PC-3 (cell line): Measurements from ENCODE around the gene ELL2. TPM values are rescaled to one million over a fixed set of nuclear protein-coding genes. Genes with fewer than 3 reads are reported as not detected.

Experiments
- ATAC-seq: fragments of 200-7000 bp; cut with Tn5 transposase; 2 replicates; pipeline ENCODE4 v1.9.1; 2020; ENCODE audit warnings: mild to moderate bottlenecking, moderate library complexity
- BruUV-seq: library from RNA; stranded (reverse); fragments of 400-500 nt; replicated peaks from 2 replicates; lab custom pipeline; 2021; lab: Mats Ljungman, UMichigan
- CTCF ChIA-PET: fragments of 300-600 bp; sonication (Branson Sonifier 250); formaldehyde crosslinking; loops from one replicate; lab custom pipeline; 2022; ENCODE audit warnings: antibody characterized with exemption; lab: Charles Lee
- POLR2A ChIA-PET: fragments of 300-600 bp; sonication (Branson Sonifier 250); formaldehyde crosslinking; loops from one replicate; lab custom pipeline; 2022; ENCODE audit warnings: antibody characterized with exemption; ENCODE audit not compliant: unreplicated experiment; lab: Charles Lee
- DNase-seq: peaks from one replicate; pipeline ENCODE4 v3.0.0-alpha.2; 2015
- H2AFZ ChIP-seq: fragments of 300-600 bp; sonication (generic); 2 replicates; pipeline ENCODE4 v1.6.0; 2016; ENCODE audit warnings: antibody characterized with exemption, low read length
- H3F3A ChIP-seq: fragments of 300-600 bp; sonication (generic); one replicate; pipeline ENCODE4 v1.6.0; 2017; ENCODE audit warnings: antibody characterized with exemption, low read length, control low read depth, mild to moderate bottlenecking; ENCODE audit not compliant: unreplicated experiment
- H3K27ac ChIP-seq: fragments of 300-600 bp; sonication (generic); 2 replicates; pipeline ENCODE4 v1.5.1; 2016; ENCODE audit warnings: mild to moderate bottlenecking, low read length
- H3K27me3 ChIP-seq: fragments of 300-600 bp; sonication (generic); 2 replicates; pipeline ENCODE4 v1.6.1; 2016; ENCODE audit warnings: low read length, mixed read lengths
- H3K36me3 ChIP-seq: fragments of 300-600 bp; sonication (generic); 2 replicates; pipeline ENCODE4 v1.6.1; 2016; ENCODE audit warnings: low read depth, mixed run types, low read length, mixed read lengths
- H3K4me1 ChIP-seq: fragments of 300-600 bp; sonication (generic); 2 replicates; pipeline ENCODE4 v1.5.1; 2016; ENCODE audit warnings: low read length; ENCODE audit not compliant: insufficient read depth
- H3K4me2 ChIP-seq: fragments of 300-600 bp; sonication (generic); 2 replicates; pipeline ENCODE4 v1.6.0; 2016; ENCODE audit warnings: low read length
- H3K4me3 ChIP-seq: fragments of 300-600 bp; sonication (generic); 2 replicates; pipeline ENCODE4 v1.5.1; 2016; ENCODE audit warnings: mild to moderate bottlenecking, low read length, mixed read lengths
- H3K79me2 ChIP-seq: fragments of 300-600 bp; sonication (generic); 2 replicates; pipeline ENCODE4 v1.6.1; 2017; ENCODE audit warnings: low read length, mixed read lengths
- H3K9ac ChIP-seq: fragments of 300-600 bp; sonication (generic); 2 replicates; pipeline ENCODE4 v1.6.0; 2016; ENCODE audit warnings: mild to moderate bottlenecking, low read length
- H3K9me2 ChIP-seq: fragments of 300-600 bp; sonication (generic); replicated peaks from 2 replicates; pipeline ENCODE4 v1.6.1; 2016; ENCODE audit warnings: mixed run types, low read length, mixed read lengths
- H3K9me3 ChIP-seq: fragments of 300-600 bp; sonication (generic); 2 replicates; pipeline ENCODE4 v1.6.1; 2016; ENCODE audit warnings: low read length, mixed read lengths
- H4K20me1 ChIP-seq: fragments of 300-600 bp; sonication (generic); 2 replicates; pipeline ENCODE4 v1.6.1; 2016; ENCODE audit warnings: low read length, mixed read lengths
- CTCF ChIP-seq: fragments of 300-600 bp; sonication (generic); conservative IDR thresholded peaks from 2 replicates; pipeline ENCODE4 v1.5.1; 2017; ENCODE audit warnings: antibody characterized with exemption, low read depth, mild to moderate bottlenecking, low read length
- EZH2 ChIP-seq: fragments of 300-600 bp; sonication (generic); IDR thresholded peaks from one replicate; pipeline ENCODE4 v1.6.1; 2017; ENCODE audit warnings: antibody characterized with exemption, mild to moderate bottlenecking, low read length; ENCODE audit not compliant: unreplicated experiment
- EZH2phosphoT487 ChIP-seq: fragments of 300-600 bp; sonication (generic); IDR thresholded peaks from 2 replicates; pipeline ENCODE4 v1.6.1; 2018; ENCODE audit warnings: mild to moderate bottlenecking, antibody characterized with exemption, low read length, borderline replicate concordance
- intact Hi-C: fragments of 100-400 bp; cut with micrococcal nuclease; formaldehyde crosslinking; loops from 2 replicates; pipeline ENCODE4 v1.9.0; 2023
- total RNA-seq: library from RNA; depleted of rRNA; stranded (reverse); fragments of >200 nt; gene quantifications from 2 replicates; pipeline ENCODE4 v1.2.3, GENCODE V29; 2014

The ELL2 gene
- total RNA-seq, 1 experiment from 2014 or later: 72.2 TPM

GRCh38 chr5:95938347-95938746, 23.3 kb downstream of the ELL2 start:
- POLR2A ChIA-PET: no interaction called here

GRCh38 chr5:95937607-95938152, 24.0 kb downstream of the ELL2 start:
- CTCF ChIA-PET: no interaction called here

More at GRCh38 chr5:95938347-95938746, 23.3 kb downstream of the ELL2 start:
- Histone ChIP-seq H2AFZ (no peak overlapping the region), H3K36me3 (peaks cover 23% of the 10 kb centered on the region), H3K4me2 (no peak overlapping the region), H4K20me1 (0 out of 2 replicates have a peak, but pooled peaks cover 5% of the 10 kb centered on the region), H3K9me2 (no peaks in the 10 kb centered on the region), H3K79me2 (peaks cover 98% of the 10 kb centered on the region), H3K9ac (no peak overlapping the region), H3K27ac (no peak overlapping the region), H3K4me1 (no peaks in the 10 kb centered on the region), H3K9me3 (no peaks in the 10 kb centered on the region), H3K27me3 (no peaks in the 10 kb centered on the region), H3K4me3 (no peak overlapping the region), H3F3A (no peaks in the 10 kb centered on the region)
- TF ChIP-seq EZH2 (no peak), CTCF (no peak)
- CTCF ChIA-PET: no interaction called here
- no TSS peak for BruUV-seq
- intact Hi-C loops: no loop called here
- ATAC-seq (no peak), DNase-seq (no peak)

More at GRCh38 chr5:95937607-95938152, 24.0 kb downstream of the ELL2 start:
- no peak overlapping the region for H3K4me2 ChIP-seq
- intact Hi-C loops: no loop called here
- H3K36me3 ChIP-seq: peaks cover 23% of the 10 kb centered on the region
- 0 out of 2 replicates have a peak, but pooled peaks cover 3% of the 10 kb centered on the region for H4K20me1 ChIP-seq
- no peak overlapping the region for H3K4me3 ChIP-seq
- DNase-seq: no peak
- no peaks in the 10 kb centered on the region for H3K27me3 ChIP-seq
- ATAC-seq: no peak
- H3K9me2 ChIP-seq: no peaks in the 10 kb centered on the region
- H3K9ac ChIP-seq: no peak overlapping the region
- H3K4me1 ChIP-seq: no peaks in the 10 kb centered on the region
- POLR2A ChIA-PET: no interaction called here
- H2AFZ ChIP-seq: no peak overlapping the region
- TF ChIP-seq CTCF (no peak), EZH2phosphoT487 (no peak)
- no peak overlapping the region for H3K27ac ChIP-seq
- no TSS peak for BruUV-seq
- no peaks in the 10 kb centered on the region for H3K9me3 ChIP-seq
- H3K79me2 ChIP-seq: peaks cover 98% of the 10 kb centered on the region
- H3F3A ChIP-seq: no peaks in the 10 kb centered on the region
